Brain microvascular endothelial cell (primary cell): ENCODE data around the gene NACC1.

Experiments
- DNase-seq: peaks from one replicate; pipeline ENCODE4 v3.0.0-alpha.2; 2020
- H3K27ac ChIP-seq: fragments of 250-450 bp; sonication (Bioruptor Pico); 2 replicates; pipeline ENCODE4 v1.5.1; 2020; ENCODE audit warnings: mild to moderate bottlenecking, moderate library complexity
- H3K27me3 ChIP-seq: fragments of 250-450 bp; sonication (Bioruptor Pico); replicated peaks from 2 replicates; pipeline ENCODE4 v1.5.1; 2020; ENCODE audit warnings: mild to moderate bottlenecking
- H3K36me3 ChIP-seq: fragments of 250-450 bp; sonication (Bioruptor Pico); replicated peaks from 2 replicates; pipeline ENCODE4 v1.5.1; 2020; ENCODE audit warnings: mild to moderate bottlenecking
- H3K4me3 ChIP-seq: 2 replicates; pipeline ENCODE4 v1.5.1; 2011; ENCODE audit warnings: low read depth, mild to moderate bottlenecking, control low read depth, low read length, moderate library complexity
- in situ Hi-C: cut with HindIII; loops from 2 replicates; pipeline ENCODE4 v1.10.0; 2017; ENCODE audit warnings: low sequenced_read_pairs, low pct_ligation_motif_present
- TF ChIP-seq, protein P1 (sequence below): IDR thresholded peaks from 2 replicates; pipeline ENCODE4 v1.5.1; 2011; ENCODE audit warnings: low read depth, mild to moderate bottlenecking, moderate library complexity, low read length, control low read depth, inconsistent platforms; ENCODE audit errors: missing control alignments

The NACC1 gene

DNA sequence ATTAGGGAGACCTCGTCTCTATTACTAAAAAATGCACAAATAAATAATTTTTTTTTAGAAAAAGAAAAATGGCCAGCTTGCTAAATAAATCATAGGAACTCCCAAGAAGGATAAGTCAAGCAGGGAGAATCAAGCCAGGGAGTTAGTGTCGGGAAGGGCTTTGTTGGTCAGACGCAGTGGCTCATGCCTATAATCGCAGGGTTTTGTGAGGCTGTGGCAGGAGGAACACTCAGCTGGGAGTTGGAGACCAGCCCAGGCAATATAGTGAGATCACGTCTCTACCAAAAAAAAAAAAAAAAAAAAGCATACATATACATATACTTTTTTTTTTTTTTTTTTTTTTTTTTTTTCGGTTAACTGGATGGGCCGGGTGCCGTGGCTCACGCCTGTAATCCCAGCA is 9.0 kb downstream of the NACC1 start:
- in situ Hi-C loops, result no loop called here
- Histone ChIP-seq H3K27ac (no peak overlapping the region), H3K36me3 (peaks cover 23% of the 10 kb centered on the region), H3K4me3 (no peak overlapping the region), H3K27me3 (no peaks in the 10 kb centered on the region)
- TF ChIP-seq, protein P1, sequence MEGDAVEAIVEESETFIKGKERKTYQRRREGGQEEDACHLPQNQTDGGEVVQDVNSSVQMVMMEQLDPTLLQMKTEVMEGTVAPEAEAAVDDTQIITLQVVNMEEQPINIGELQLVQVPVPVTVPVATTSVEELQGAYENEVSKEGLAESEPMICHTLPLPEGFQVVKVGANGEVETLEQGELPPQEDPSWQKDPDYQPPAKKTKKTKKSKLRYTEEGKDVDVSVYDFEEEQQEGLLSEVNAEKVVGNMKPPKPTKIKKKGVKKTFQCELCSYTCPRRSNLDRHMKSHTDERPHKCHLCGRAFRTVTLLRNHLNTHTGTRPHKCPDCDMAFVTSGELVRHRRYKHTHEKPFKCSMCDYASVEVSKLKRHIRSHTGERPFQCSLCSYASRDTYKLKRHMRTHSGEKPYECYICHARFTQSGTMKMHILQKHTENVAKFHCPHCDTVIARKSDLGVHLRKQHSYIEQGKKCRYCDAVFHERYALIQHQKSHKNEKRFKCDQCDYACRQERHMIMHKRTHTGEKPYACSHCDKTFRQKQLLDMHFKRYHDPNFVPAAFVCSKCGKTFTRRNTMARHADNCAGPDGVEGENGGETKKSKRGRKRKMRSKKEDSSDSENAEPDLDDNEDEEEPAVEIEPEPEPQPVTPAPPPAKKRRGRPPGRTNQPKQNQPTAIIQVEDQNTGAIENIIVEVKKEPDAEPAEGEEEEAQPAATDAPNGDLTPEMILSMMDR, result no peak
- DNase-seq, result no peak

DNA sequence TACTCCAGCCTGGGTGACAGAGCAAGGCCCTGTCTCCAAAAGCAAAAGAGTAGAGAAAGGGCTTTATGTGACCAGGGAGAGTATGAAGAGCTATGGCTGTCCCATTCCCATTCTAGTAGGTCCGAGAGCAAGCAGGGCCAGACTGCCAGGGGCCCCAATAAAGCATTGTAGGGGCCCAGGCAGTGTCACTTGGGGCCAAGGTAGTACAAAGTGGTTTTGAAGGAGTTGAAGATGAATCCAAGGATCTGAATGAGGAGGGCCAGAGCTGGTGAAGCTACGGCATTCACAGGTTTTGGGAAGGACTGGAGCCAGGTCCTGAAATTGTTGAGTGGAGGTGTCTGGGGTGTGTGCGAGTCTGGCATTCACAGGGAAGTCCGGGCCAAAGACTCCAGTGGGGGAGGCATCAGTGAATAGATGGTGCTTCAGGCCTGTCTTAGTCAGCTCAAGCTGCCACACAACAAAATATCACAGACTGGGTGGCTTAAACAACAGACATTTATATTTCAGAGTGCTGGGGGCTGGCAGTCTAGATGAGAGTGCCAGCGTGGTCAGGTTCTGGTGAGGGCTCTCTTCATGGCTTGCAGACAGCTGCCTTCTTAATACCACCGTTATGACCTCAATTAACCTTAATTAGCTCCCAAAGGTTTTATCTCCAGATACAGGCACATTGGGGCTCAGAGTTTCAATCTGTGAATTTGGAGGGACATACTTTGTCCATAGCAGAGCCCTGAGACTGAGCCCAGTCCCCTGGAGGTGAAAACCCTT is 9.9 kb downstream of the NACC1 start:
- no peak overlapping the region for H3K27ac ChIP-seq
- no peaks in the 10 kb centered on the region for H3K27me3 ChIP-seq
- TF ChIP-seq, protein P1, result no peak
- H3K4me3 ChIP-seq, result no peak overlapping the region
- in situ Hi-C loops, result no loop called here
- H3K36me3 ChIP-seq, result peaks cover 25% of the 10 kb centered on the region
- DNase-seq, result no peak

DNA sequence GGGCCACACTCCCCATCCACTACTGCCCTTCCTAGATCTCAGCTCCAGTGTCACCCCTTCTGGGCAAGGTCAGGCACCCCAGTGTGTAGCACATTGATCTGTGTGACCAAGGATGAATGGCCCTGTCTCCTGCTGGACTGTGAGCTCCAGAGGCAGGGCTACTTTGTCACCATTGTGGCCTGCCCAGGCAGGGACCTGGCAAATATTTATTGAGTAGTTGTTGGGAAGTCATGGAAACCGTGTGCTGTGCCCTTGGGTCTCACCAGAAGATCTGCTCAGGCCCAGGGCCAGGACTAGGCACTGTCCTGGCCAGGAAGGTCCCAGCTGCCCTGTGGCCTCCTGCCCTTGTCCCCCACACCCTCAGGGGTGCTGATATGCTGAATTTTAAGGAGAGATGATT is 10.5 kb downstream of the NACC1 start:
- in situ Hi-C loops, result no loop called here
- TF ChIP-seq, protein P1, result no peak
- Histone ChIP-seq H3K27me3 (no peaks in the 10 kb centered on the region), H3K27ac (no peak overlapping the region), H3K4me3 (no peak overlapping the region), H3K36me3 (peaks cover 25% of the 10 kb centered on the region)
- no peak for DNase-seq

- in situ Hi-C loops, result no loop called here
- peaks cover 28% of the 10 kb centered on the region for H3K36me3 ChIP-seq
- no peak overlapping the region for H3K27ac ChIP-seq
- no peak for DNase-seq
- no peak overlapping the region for H3K4me3 ChIP-seq
- TF ChIP-seq, protein P1, result no peak
- H3K27me3 ChIP-seq, result no peaks in the 10 kb centered on the region
Measured at GRCh38 chr19:13129384-13129783, 11.3 kb downstream of the NACC1 start.

GRCh38 chr19:13130886-13131490 is 12.9 kb downstream of the NACC1 start:
- TF ChIP-seq, protein P1, result no peak
- H3K27me3 ChIP-seq, result no peaks in the 10 kb centered on the region
- in situ Hi-C loops, result no loop called here
- no peak overlapping the region for H3K4me3 ChIP-seq
- no peak for DNase-seq
- H3K36me3 ChIP-seq, result peaks cover 36% of the 10 kb centered on the region
- H3K27ac ChIP-seq, result no peak overlapping the region
